ENCODE measurements around the gene ACTG2.
A peak's percentile ranks its signal among the peaks of the same experiment; 100 is the strongest.
"Not testable (repeated sequence)": the region's sequence is repeated elsewhere in the genome, so short reads cannot be mapped to it uniquely, and the experiment has no call there.

Gene ACTG2

DNA sequence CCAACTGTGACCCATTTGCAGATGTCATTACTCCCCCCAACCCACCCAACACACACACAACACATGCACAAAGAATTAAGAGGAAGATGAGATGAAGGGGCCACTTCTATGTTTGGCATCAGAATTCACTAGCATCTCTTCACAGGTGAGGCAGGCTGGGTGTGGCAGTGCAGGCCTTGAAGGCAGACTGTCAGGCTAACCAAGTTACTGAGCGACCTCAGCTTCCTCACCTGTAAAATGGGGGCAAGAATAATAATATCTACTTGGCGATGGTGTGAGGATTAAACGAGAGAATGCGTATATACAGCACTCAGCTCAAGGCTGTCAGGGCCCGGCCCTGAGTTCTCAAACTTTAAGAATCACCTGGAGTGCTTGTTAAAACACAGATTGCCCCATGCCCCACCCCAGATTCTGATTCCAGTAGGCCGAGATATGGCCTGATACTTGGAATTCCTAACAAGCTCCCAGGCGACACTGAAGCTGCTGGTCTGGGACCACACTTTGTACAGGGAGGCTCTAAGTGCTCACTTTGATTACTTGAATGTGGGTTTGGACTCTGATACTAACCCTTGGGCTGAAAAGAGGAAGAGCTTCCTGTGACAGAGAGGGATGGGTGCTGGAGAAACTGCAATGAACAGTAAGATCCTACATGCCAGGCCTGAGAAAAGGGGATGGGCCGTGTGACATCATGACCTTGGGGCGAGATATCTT, 1.1 kb downstream of the ACTG2 start:
- DNase-seq: no peak

DNA sequence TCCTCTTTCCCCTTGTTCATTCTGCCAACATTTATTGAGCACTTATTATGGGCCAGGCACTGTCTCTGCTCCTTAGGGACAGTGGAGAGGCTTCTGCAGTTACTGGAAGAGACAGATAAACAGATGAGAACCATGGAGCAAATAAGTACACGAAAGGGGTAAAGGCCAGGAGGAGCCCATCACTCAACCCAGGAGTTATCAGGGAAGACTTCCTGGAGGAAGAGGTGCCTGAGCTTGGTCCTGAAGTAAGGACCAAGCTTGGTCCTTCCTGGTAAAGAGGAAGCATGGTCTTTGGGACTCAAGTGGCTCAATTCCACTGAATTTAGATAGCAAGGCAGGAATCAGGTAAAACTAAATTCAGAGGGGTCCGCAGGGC, 1.7 kb downstream of the ACTG2 start:
- no peak for DNase-seq

DNA sequence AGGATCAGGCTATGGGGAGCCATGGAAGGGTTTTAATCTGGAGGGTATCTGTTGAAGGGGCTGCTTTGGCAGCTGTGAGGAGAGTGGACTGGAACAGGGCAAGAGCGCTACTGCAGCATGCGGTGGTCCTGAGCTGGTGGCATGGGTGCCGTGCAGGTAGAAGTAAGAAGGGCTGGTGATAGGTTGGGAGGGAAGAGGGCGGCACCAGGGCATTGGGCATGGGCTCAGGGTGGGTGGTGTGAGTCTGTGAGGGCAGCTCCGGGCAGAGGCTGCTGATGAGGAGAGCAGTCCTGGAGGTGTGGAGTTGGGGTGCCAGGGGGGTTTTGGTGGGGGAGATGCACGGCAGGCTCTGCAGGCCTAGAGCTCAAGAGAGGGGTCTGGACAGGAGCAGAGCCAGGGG, 2.1 kb downstream of the ACTG2 start:
- no peak for DNase-seq

DNA sequence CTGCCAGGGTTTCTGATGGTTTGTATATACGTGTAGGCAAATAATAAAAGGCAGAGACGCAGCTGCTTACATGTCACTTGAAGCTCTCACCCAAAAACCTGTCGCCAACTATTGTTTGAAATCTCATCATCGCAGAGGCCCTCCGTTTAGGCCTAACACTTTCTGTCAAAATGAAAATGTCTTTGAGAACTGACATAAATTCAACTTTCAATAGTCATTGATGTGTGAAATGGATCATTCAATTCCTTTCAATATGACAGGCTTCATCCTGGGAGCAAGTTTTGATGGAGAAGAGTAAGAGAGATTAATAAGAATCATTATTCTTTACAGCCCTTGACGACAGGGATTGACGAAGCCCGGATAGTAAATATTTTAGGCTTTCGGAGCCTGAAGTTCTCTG, 2.7 kb downstream of the ACTG2 start:
- DNase-seq: no peak

DNA sequence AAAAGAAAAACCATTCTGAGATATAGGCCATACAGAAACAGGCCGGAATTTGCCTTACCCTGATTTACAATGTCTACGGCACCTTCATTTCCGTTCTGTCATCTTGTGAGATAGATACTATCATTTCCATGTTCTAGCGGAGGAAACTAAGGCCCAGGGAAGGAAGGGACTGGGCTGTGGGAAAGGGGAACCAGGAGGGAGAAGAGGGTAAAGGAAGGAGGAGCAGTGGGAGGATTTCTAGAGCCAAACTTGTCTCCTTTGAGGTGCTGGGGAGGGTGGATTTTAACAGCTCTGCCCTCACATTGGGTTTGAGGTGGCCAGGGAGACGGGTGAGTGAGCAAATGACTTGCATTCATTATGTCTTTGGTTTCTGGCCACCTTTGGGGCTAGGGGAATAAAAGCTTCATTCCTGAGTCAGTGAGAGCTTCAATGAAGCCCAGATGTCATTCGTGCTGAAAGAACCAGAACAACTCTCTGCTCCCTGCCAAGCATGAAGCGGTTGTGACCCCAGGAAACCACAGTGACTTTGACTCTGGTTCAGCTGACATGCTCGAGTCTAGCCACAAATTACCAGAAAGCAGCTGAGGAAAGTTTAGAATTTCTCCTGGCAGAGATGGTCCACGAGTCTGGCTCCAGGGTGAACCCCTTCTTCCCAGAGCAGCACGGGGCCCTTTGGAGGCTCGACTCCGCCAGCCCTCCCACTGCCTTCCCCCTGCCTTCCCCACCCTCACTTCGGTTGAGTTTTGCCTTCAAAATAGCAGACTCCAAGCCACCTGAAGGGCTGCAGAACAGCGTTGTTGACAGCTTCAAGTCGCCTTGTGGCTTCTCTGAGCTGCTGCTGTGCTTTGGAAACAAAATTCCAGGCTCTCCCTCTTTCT, 3.8 kb downstream of the ACTG2 start:
- DNase-seq: no peak

DNA sequence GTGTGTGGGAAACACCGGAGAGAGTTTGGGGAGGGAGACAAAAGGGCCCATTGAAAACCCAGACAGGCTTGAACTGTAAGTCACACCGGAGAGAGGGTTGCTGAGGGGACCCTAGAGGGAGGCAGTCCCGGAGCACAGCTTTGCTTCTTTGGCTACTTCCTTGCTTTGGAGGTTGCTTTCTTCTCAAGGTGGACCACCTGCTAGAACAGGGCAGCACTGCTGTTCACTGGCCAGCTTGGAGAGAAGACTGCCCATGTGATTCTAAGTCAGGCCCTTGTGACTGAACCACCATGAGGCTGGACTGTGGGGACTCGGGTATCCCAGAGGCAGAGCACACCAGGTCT, 4.4 kb downstream of the ACTG2 start:
- no peak for DNase-seq

DNA sequence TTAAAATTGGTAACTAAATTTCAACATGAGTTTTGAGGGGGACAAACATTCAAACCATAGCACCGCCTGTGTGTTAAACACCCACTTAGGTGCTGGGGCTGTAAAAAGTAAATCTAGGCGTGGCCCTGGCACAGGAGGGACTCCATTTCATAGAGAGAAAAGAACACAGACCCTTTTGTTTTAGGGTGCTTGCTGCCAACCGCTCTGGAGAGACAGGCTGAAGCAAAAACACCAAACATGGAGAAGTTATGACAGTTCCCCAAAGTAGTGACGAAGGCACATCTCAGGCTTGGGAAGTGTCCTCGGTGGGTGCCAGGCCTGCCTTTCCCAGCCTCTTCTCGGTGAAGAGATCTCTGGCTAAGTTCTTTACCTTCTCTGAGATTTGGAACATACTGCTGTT, 5.1 kb downstream of the ACTG2 start:
- DNase-seq: no peak

DNA sequence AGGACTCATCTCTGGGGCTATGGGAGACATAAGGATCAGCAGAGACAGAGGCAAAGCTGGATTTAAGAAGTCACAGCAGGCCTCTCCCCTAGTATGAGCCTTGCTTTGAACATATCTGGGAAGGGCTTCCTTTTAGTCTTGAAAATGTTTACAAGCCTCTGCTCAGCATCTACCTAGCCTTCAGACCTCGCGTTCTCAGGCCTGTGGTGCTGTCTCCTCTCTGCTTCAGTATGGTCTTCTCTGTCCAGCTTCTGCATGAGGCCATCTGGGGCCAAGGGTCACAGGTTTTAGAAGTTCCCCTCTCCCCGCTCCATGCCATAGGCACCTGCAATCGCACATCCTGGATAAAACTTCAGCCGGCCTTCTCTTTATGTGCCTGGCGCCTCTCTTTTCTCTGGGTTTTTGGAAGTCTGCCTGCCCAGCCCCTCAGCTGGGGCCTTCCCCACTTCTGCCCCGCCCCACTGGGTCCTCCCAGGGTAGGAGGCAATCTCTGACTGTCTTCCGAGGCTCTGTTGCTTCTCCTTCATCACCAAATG, 7.1 kb downstream of the ACTG2 start:
- DNase-seq: peak; percentile 9

DNA sequence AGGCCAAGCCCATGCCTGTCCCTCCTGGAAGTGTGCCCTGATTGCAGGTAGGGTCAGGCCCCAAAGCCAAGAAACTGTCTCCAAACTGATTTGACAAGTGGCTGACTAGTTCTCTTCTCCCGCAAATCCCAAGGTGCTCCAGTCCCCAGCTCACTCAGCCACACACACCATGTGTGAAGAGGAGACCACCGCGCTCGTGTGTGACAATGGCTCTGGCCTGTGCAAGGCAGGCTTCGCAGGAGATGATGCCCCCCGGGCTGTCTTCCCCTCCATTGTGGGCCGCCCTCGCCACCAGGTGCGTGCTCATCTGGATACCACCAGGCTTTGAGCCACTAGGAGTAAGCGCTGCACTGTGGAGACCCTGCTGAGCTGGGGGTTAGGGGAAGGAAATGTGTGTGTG, 8.3 kb downstream of the ACTG2 start:
- no peak for DNase-seq

DNA sequence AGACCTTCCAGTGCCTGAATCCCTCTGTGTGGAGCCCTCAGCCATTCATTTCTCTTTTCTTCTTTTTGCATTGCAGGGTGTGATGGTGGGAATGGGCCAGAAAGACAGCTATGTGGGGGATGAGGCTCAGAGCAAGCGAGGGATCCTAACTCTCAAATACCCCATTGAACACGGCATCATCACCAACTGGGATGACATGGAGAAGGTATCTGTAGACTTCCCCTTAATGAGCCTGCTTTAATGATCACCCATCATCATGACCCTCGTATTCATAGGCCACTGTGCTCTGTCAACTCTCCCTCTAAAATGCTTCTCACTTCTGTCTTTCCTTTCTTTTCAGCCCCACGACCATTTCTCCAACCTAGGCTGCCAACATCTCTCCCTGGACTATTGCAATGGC, 9.5 kb downstream of the ACTG2 start:
- DNase-seq: no peak

DNA sequence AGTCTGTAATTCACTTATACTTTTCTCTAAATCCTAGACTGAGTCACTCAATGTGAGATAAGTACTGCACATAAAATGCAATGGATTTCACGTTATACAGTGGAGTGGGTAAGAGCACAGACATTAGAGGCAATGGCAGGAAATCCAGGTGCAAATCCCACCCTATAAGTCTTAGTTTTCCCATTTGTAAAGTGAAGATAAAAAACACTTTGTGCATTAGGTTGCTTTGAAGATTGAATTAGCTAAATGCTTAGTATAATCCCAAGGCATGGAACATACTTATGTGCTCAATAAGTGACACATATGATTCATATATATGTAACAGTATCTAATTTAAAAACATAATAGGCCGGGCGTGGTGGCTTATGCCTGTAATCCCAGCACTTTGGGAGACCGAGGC, 10.5 kb downstream of the ACTG2 start:
- no peak for DNase-seq

DNA sequence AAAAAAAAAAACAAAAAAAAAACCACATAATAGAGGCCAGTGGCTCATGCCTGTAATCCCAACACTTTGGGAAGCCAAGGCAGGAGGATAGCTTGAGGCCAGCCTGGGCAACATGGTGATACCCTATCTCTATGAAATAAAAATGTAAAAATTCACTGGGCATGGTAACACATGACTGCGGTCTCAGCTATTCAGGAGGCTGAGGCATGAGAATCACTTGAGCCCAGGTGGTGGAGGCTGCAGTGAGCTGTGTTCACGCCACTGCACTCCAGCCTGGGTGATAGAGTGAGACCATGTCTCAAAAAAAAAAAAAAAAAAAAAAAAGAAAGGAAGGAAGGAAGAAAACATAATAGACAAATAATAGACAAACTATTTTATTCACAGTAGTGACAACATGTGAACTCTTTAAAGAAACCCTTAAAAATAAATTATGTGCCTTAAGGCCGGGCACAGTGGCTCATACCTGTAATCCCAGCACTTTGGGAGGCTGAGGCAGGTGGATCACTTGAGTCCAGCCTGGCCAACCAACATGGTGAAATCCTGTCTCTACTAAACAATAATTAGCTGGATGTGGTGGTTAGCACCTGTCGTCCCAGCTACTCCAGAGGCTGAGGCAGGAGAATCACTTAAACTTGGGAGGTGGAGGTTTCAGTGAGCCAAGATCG, 11.3 kb downstream of the ACTG2 start:
- DNase-seq: not testable (repeated sequence)

DNA sequence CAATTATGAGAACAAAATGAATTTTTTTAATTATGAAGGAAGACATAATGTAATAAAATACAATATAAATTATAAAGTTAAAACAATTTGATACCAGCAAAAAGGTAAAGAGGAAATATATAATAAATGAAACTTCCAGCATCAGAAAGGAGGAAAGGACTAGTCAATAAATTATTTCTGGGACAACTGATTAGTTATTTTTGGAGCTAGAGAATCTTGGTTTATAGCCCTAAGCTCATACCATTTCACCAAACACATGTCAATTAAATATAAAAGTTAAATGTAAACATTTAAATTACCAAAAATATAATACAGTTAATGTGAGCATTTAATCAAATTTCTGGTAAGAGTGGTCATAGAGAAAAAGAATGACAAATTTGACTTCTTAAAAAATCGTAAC, 12.1 kb downstream of the ACTG2 start:
- no peak for DNase-seq

DNA sequence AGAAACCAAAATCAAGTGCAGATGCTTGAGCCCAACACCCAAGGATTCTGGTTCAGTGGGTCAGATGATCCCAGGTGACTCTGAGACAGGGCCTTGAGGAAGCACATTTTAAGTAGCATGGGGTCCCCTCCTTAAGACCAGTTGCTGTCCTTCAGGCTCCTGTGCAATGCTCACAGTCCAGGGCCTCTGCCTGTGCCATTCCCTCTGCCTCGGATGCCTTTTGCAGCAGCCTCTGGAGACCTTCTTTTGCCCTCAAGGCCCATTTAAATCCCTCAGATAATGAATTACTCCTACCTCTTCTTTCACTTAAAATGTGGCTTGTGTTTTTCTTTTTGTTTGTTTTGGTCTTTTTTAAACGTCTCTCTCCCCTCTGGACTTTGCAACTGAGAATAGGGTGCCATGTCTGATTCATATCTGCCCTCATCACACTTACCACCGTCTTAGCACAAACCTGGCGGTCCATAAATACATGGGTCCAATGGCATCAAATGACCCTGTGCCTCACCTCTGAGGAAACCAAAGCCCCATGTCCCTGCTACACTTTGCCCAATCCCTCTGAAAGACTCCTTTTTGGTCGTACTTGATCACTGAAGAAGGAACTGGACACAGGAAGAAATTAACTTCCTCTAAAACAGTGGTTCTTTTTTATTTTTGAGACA, 14.2 kb downstream of the ACTG2 start:
- DNase-seq: no peak

DNA sequence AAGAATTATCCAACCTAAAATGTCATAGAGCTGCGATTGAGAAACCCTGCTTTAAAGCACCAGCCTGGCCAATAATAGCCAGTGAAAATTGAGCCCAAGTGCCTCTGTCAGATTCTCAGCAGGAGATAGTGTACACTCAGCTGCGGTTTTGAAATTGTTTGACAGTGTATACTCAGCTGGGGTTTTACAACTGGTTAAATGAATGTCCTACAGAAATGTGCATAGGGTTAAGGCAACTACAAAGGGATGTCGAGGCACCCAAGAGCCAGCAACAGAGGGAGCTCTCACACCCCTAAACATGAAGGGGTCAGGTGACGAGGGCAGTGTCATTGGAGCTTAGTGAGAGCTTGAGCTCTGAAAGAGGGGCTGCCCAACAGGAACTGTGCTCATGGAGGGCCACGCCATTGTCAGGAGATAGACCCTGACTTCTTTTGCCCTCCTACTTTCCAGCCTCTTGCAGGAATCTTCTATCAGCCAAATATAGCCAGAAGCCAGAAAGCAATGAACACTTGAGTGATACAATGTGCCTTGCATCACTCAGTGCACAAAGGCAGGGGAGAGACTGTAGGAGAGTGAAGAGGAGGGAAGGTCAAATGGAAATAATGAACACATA, 15.1 kb downstream of the ACTG2 start:
- DNase-seq: peak; percentile 39

DNA sequence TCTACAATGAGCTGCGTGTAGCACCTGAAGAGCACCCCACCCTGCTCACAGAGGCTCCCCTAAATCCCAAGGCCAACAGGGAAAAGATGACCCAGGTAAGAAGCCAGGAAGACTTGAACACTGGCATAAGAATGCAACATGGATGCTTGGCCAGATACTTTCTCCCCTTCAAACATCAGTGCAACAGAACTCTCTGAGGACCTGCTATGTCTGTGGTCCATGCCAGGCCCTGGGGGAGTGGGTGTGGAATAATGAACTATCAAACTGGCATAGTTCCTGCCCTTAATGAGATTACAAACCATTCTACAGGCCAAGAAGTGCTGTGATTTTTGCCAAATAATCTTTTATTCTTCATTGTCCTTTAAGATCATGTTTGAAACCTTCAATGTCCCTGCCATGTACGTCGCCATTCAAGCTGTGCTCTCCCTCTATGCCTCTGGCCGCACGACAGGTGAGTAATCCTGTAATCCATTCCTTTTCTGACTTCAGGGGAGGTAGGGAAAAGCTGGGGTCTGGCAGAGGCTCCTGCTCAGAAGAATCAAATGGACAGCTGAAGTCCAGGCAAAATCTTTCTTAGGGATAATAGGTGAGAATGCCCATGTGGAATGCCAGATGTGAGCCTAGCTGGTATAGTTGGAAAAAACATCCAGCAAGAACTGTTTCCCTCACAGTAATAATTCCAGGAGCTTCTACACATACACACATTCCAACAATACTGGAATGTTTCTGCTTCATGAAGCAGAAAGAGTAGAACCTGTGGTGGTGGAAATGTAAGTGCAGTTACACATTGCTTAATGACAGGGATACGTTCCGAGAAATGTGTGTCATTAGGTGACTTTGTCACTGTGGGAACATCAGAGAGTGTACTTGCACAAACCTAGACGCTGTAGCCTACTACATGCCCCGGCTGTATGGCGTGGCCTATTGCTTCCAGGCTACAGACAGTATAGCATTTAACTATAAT, 16.2 kb downstream of the ACTG2 start:
- DNase-seq: no peak

DNA sequence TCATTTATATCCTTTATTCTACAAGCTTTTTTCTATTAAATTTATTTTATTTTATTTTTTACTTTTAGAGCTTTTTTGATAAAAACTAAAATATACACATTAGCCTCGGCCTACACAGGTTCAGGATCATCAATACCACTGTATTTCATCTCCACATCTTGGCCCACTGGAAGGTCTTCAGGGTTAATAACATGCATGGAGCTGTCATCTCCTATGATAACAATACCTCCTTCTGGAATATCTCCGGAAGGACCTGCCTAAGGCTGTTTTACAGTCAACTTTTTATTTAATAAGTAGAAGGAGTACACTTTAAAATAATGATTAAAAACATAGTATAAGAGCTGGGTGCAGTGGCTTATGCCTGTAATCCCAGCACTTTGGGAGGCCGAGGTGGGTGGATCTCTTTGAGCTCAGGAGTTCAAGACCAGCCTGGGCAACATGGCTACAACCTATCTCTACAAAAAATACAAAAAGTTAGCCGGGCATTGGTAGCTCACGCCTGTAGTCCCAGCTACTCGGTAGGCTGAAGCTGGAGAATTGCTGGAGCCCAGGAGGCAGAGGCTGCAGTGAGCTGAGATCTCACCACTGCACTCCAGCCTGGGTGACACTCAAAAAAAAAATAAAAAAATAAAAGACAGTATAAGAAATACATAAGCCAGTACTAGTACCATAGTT, 18.2 kb downstream of the ACTG2 start:
- no peak for DNase-seq

DNA sequence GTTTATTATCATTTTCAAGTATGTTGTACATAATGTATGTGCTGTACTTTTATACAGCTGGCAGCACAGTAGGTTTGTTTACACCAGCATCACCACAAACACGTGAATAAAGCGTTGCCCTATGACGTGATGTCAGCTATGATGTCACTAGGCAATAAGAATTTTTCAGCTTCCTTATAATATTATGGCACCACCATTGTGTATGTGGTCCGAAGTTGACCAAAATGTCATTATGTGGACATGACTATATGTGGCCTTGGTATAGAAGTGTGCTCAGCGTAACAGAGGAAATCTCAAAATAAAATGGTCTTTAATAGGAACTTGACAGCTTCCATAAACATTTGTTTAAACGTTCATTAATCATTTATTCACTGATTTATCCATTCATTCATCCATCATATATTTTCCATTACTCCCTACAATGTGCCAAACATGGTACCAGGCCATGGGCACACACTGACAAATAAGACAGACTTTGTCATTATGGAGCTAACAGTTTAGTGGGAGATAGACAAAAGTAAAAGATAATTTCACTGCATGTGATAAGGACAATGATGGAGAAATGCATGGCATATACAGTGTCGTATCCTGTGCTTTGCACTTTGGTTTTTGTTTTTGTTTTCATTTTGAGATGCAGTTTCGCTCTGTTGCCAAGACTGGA, 18.9 kb downstream of the ACTG2 start:
- no peak for DNase-seq

DNA sequence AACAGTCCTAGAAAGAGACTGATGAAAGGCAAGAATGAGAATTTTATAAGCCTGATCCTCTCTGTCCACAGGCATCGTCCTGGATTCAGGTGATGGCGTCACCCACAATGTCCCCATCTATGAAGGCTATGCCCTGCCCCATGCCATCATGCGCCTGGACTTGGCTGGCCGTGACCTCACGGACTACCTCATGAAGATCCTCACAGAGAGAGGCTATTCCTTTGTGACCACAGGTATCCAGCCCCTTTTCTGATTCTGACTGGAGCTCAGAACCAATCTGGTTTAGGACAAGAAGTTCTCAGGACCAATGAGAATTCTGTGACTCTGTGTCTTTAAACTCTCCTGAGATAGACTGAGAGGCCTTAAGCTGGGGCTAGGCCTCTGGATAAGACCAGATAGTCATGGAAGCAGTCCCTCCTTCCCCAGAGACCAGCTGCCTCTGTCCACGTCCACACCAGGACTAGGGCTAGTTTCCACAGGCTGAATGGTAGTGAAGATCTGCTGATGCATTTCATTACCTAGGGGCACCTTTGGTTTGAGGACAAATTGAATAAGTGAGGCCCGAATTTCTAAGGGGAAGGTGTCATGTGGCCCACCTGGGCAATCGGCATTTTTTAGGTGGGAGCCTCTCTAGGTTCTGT, 20.7 kb downstream of the ACTG2 start:
- no peak for DNase-seq

DNA sequence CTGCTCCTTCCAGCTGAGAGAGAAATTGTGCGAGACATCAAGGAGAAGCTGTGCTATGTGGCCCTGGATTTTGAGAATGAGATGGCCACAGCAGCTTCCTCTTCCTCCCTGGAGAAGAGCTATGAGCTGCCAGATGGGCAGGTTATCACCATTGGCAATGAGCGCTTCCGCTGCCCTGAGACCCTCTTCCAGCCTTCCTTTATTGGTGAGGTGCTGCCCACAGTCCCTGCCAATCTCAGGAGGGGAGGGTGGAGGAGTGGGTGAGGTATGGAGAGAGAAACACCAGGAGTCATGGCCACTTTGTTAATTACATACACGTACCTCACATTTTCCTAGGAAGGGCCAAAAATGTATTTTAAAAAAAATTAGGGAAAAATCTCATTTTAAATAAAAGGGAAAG, 21.9 kb downstream of the ACTG2 start:
- no peak for DNase-seq

Measured in NCI-H82 (cell line).